Skeletal muscle cell (primary cell): ENCODE results near the gene NEURL2.
"Not testable (repeated sequence)": the region's sequence is repeated elsewhere in the genome, so short reads cannot be mapped to it uniquely, and the experiment has no call there.

Source experiments
- DNase-seq: peaks from one replicate; pipeline ENCODE4 v3.0.0-alpha.2; 2010; ENCODE audit warnings: low read depth
- H3K4me3 ChIP-seq: 2 replicates; pipeline ENCODE4 v1.5.1; 2011; ENCODE audit warnings: low read depth, mild to moderate bottlenecking, control low read depth, low read length, moderate library complexity

Gene NEURL2

GRCh38 chr20:45902199-45902701, 11.2 kb upstream of the NEURL2 start:
- no peak overlapping the region for H3K4me3 ChIP-seq
- no peak for DNase-seq

GRCh38 chr20:45901332-45901731, 10.3 kb upstream of the NEURL2 start:
- H3K4me3 ChIP-seq, DNase-seq: not testable (repeated sequence)

- no peak overlapping the region for H3K4me3 ChIP-seq
- no peak for DNase-seq
Measured at GRCh38 chr20:45899046-45899835, 8.2 kb upstream of the NEURL2 start.

GRCh38 chr20:45898285-45898684, 7.3 kb upstream of the NEURL2 start:
- no peak overlapping the region for H3K4me3 ChIP-seq
- no peak for DNase-seq

GRCh38 chr20:45897692-45898091, 6.7 kb upstream of the NEURL2 start:
- DNase-seq = no peak
- H3K4me3 ChIP-seq = no peak overlapping the region

GRCh38 chr20:45897289-45897688, 6.3 kb upstream of the NEURL2 start:
- DNase-seq = no peak
- H3K4me3 ChIP-seq = no peak overlapping the region

GRCh38 chr20:45896641-45897161, 5.7 kb upstream of the NEURL2 start:
- H3K4me3 ChIP-seq = no peak overlapping the region
- DNase-seq = no peak

GRCh38 chr20:45894797-45895196, 3.8 kb upstream of the NEURL2 start:
- no peak overlapping the region for H3K4me3 ChIP-seq
- DNase-seq = no peak

- DNase-seq = no peak
Measured at GRCh38 chr20:45893831-45894230, 2.8 kb upstream of the NEURL2 start.

GRCh38 chr20:45892828-45893500, 2.0 kb upstream of the NEURL2 start:
- H3K4me3 ChIP-seq = no peak overlapping the region
- DNase-seq = no peak

More at GRCh38 chr20:45893831-45894230, 2.8 kb upstream of the NEURL2 start:
- no peak overlapping the region for H3K4me3 ChIP-seq

GRCh38 chr20:45892049-45892825, 1.2 kb upstream of the NEURL2 start:
- H3K4me3 ChIP-seq = peak overlapping the region; percentile 75
- DNase-seq = no peak

- peak; percentile 39 for DNase-seq
- H3K4me3 ChIP-seq = peak overlapping the region; percentile 75
Measured at GRCh38 chr20:45890077-45890984, 677 bp downstream of the NEURL2 start.

- no peak overlapping the region for H3K4me3 ChIP-seq
- DNase-seq = no peak
Measured at GRCh38 chr20:45888681-45889080, 2.3 kb downstream of the NEURL2 start.

- no peak for DNase-seq
Measured at GRCh38 chr20:45887346-45887715, 3.7 kb downstream of the NEURL2 start, which contains the start of gene SPATA25. TSS of gene SPATA25 (minus strand) at chr20:45887622. CDS start at chr20:45887590, 32 bp downstream.

GRCh38 chr20:45886590-45887345, 4.2 kb downstream of the NEURL2 start:
- no peak for DNase-seq
- no peak overlapping the region for H3K4me3 ChIP-seq

More at GRCh38 chr20:45887346-45887715, 3.7 kb downstream of the NEURL2 start, which contains the start of gene SPATA25:
- no peak within 1 kb of the TSS for H3K4me3 ChIP-seq

- DNase-seq = no peak
- H3K4me3 ChIP-seq = no peak overlapping the region
Measured at GRCh38 chr20:45883100-45883469, 7.9 kb downstream of the NEURL2 start.

GRCh38 chr20:45882469-45883099, 8.4 kb downstream of the NEURL2 start:
- no peak for DNase-seq
- H3K4me3 ChIP-seq = no peak overlapping the region
